ENCODE data around the gene NEIL3. TPM values are rescaled to one million over a fixed set of nuclear protein-coding genes. Genes with fewer than 3 reads are reported as not detected.

NEIL3 gene
- total and polyA plus RNA-seq, 7 donors: 0.27 to 1.9 (median 0.69) TPM; not detected in 4

DNA sequence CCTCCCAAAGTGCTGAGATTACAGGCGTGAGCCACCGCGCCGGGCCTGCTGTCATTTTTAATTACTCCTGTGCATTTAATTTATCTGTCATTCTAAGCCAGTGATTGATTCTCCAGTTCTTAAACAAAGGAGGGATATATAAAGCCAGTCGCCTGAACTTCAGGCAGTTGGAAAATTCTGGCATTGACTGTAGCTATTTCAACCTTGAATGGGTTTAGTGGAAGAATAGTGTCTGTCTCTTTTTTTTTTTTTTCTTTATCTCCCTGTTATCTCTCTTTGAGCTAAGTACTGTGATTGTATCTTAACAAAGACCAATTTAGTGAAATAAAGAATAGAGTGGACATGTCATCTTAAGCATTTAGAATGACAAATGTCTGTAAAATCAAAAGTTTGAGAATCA lies 11.0 kb downstream of the NEIL3 start:
- intact Hi-C loops (cut with DNase I): no loop called here
- Histone ChIP-seq H3K4me1 (no peaks in the 10 kb centered on the region), H3K9me3 (no peaks in the 10 kb centered on the region), H3K36me3 (no peaks in the 10 kb centered on the region), H3K4me3 (no peak overlapping the region), H3K27ac (no peak overlapping the region), H3K27me3 (no peaks in the 10 kb centered on the region)
- TF ChIP-seq POLR2A (IDR thresholded peaks at IDR 0.05) (no peak), EP300 (IDR thresholded peaks at IDR 0.05) (no peak), POLR2AphosphoS5 (IDR thresholded peaks at IDR 0.05) (no peak)
- TF ChIP-seq, protein P1, sequence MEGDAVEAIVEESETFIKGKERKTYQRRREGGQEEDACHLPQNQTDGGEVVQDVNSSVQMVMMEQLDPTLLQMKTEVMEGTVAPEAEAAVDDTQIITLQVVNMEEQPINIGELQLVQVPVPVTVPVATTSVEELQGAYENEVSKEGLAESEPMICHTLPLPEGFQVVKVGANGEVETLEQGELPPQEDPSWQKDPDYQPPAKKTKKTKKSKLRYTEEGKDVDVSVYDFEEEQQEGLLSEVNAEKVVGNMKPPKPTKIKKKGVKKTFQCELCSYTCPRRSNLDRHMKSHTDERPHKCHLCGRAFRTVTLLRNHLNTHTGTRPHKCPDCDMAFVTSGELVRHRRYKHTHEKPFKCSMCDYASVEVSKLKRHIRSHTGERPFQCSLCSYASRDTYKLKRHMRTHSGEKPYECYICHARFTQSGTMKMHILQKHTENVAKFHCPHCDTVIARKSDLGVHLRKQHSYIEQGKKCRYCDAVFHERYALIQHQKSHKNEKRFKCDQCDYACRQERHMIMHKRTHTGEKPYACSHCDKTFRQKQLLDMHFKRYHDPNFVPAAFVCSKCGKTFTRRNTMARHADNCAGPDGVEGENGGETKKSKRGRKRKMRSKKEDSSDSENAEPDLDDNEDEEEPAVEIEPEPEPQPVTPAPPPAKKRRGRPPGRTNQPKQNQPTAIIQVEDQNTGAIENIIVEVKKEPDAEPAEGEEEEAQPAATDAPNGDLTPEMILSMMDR (IDR thresholded peaks at IDR 0.05): no peak
- 95 to 96% methylated on average over 5 of the region's 5 CpGs for WGBS, 2 donors
- no peak for DNase-seq

GRCh38 chr4:177321647-177322046 lies 12.0 kb downstream of the NEIL3 start:
- Histone ChIP-seq H3K9me3 (no peaks in the 10 kb centered on the region), H3K36me3 (no peaks in the 10 kb centered on the region), H3K27me3 (no peaks in the 10 kb centered on the region), H3K27ac (no peak overlapping the region), H3K4me3 (no peak overlapping the region), H3K4me1 (no peaks in the 10 kb centered on the region)
- TF ChIP-seq POLR2AphosphoS5 (IDR thresholded peaks at IDR 0.05): no peak
- TF ChIP-seq POLR2A (IDR thresholded peaks at IDR 0.05): no peak
- TF ChIP-seq, protein P1 (IDR thresholded peaks at IDR 0.05): no peak
- TF ChIP-seq EP300 (IDR thresholded peaks at IDR 0.05): no peak
- WGBS, 2 donors: 94% methylated on average over 3 of the region's 3 CpGs
- no peak for DNase-seq
- intact Hi-C loops (cut with DNase I): no loop called here

- no peak for DNase-seq
- TF ChIP-seq EP300 (IDR thresholded peaks at IDR 0.05) (no peak), POLR2AphosphoS5 (IDR thresholded peaks at IDR 0.05) (no peak), POLR2A (IDR thresholded peaks at IDR 0.05) (no peak)
- TF ChIP-seq, protein P1 (IDR thresholded peaks at IDR 0.05): no peak
- no peak overlapping the region for H3K4me3 ChIP-seq
- H3K4me1 ChIP-seq: no peaks in the 10 kb centered on the region
- intact Hi-C loops (cut with DNase I): no loop called here
- no peak overlapping the region for H3K27ac ChIP-seq
- H3K9me3 ChIP-seq: no peaks in the 10 kb centered on the region
- 35 to 63% methylated on average over 7 of the region's 7 CpGs for WGBS, 2 donors
- no peaks in the 10 kb centered on the region for H3K27me3 ChIP-seq
- no peaks in the 10 kb centered on the region for H3K36me3 ChIP-seq
Measured at GRCh38 chr4:177322266-177322665, 12.6 kb downstream of the NEIL3 start.

DNA sequence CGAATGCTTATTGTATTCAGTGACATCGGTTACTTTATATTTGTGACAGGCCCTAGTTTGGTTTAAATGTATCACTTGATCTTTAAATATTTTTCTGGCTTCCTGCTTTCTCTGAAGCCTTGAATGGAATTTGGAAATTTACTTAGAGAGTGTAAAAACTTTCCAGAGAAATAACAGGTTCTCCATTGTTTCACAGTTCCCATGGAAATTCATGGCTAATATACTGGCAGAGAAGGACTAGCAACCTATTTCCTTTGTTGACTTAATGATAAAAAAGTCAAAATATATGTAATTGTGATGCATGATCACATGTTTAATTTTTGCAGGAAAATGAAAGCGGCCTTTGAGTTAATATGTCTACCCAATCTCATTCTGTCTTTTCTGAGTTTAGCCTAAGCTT lies 13.2 kb downstream of the NEIL3 start:
- no peak overlapping the region for H3K4me3 ChIP-seq
- H3K27me3 ChIP-seq: no peaks in the 10 kb centered on the region
- H3K36me3 ChIP-seq: no peaks in the 10 kb centered on the region
- H3K27ac ChIP-seq: no peak overlapping the region
- H3K4me1 ChIP-seq: no peaks in the 10 kb centered on the region
- TF ChIP-seq POLR2AphosphoS5 (IDR thresholded peaks at IDR 0.05): no peak
- no peak for TF ChIP-seq EP300 (IDR thresholded peaks at IDR 0.05)
- TF ChIP-seq, protein P1 (IDR thresholded peaks at IDR 0.05): no peak
- no peak for TF ChIP-seq POLR2A (IDR thresholded peaks at IDR 0.05)
- no peaks in the 10 kb centered on the region for H3K9me3 ChIP-seq
- intact Hi-C loops (cut with DNase I): no loop called here
- DNase-seq: no peak
- 83 to 92% methylated on average over 3 of the region's 3 CpGs for WGBS, 2 donors

GRCh38 chr4:177323416-177323815 lies 13.7 kb downstream of the NEIL3 start:
- no peak for DNase-seq
- H3K27me3 ChIP-seq: no peaks in the 10 kb centered on the region
- no peak overlapping the region for H3K27ac ChIP-seq
- no peaks in the 10 kb centered on the region for H3K9me3 ChIP-seq
- H3K4me1 ChIP-seq: no peaks in the 10 kb centered on the region
- H3K4me3 ChIP-seq: no peak overlapping the region
- no peak for TF ChIP-seq EP300 (IDR thresholded peaks at IDR 0.05)
- TF ChIP-seq, protein P1 (IDR thresholded peaks at IDR 0.05): no peak
- no peak for TF ChIP-seq POLR2A (IDR thresholded peaks at IDR 0.05)
- no peak for TF ChIP-seq POLR2AphosphoS5 (IDR thresholded peaks at IDR 0.05)
- H3K36me3 ChIP-seq: no peaks in the 10 kb centered on the region
- intact Hi-C loops (cut with DNase I): no loop called here
- WGBS, 2 donors: 95 to 98% methylated on average over 1 of the region's 1 CpG

Measured in sigmoid colon (tissue), 7 donors.